SK-N-SH (cell line): ENCODE results near the gene SPEF2.
A peak's percentile ranks its signal among the peaks of the same experiment; 100 is the strongest.

Experiments
- CTCF ChIP-seq: fragments of 200-600 bp; sonication (generic); IDR thresholded peaks from 2 replicates; pipeline ENCODE4 v1.6.1; 2017; ENCODE audit warnings: antibody characterized with exemption, mild to moderate bottlenecking, moderate library complexity
- NRF1 ChIP-seq: IDR thresholded peaks from 2 replicates; pipeline ENCODE4 v1.6.1; 2012; ENCODE audit warnings: low read depth, mild to moderate bottlenecking, low read length
- SIN3A ChIP-seq: IDR thresholded peaks from 2 replicates; pipeline ENCODE4 v1.6.1; 2012; ENCODE audit warnings: low read depth, mild to moderate bottlenecking, low read length, moderate library complexity, borderline replicate concordance

- TF ChIP-seq CTCF: peak; percentile 64
- TF ChIP-seq SIN3A: no peak
- no peak for TF ChIP-seq NRF1
Observed at GRCh38 chr5:35651002-35651756, 33.5 kb downstream of the SPEF2 start.
